Measurements from ENCODE around the gene CATSPER3. TPM values are rescaled to one million over a fixed set of nuclear protein-coding genes. Genes with fewer than 3 reads are reported as not detected.
A peak's percentile ranks its signal among the peaks of the same experiment; 100 is the strongest.

The CATSPER3 gene
- total RNA-seq, 1 experiment from 2014 or later = 0.90 TPM

GRCh38 chr5:135037519-135038204, 70.0 kb downstream of the CATSPER3 start:
- no peak for DNase-seq (ENCODE audit: low spot score)
- no peaks in the 10 kb centered on the region for H3K9me3 ChIP-seq (ENCODE audit: low read depth, low read length, poor library complexity, severe bottlenecking)
- intact Hi-C loops (cut with micrococcal nuclease; ENCODE audit: unreplicated experiment) = no loop called here
- CTCF ChIA-PET = no interaction called here
- no peaks in the 10 kb centered on the region for H3K36me3 ChIP-seq (ENCODE audit: insufficient read depth, low read length, poor library complexity, severe bottlenecking)
- H3K4me1 ChIP-seq (ENCODE audit: insufficient read depth, low read length, poor library complexity, severe bottlenecking) = peaks cover 4% of the 10 kb centered on the region
- no TSS peak for BruUV-seq (replicated peaks)
- POLR2A ChIA-PET (ENCODE audit: low non-redundant PET) = no interaction called here
- H3K4me3 ChIP-seq (ENCODE audit: low read depth, low read length, poor library complexity, severe bottlenecking) = no peak overlapping the region
- TF ChIP-seq CTCF (conservative IDR thresholded peaks at IDR 0.05; ENCODE audit: low read depth, low read length) (no peak), EZH2 (IDR thresholded peaks at IDR 0.05; ENCODE audit: borderline replicate concordance, low read depth, low read length, poor library complexity, severe bottlenecking) (no peak)
- no peak overlapping the region for H3K27ac ChIP-seq (ENCODE audit: low read depth, low read length, poor library complexity, severe bottlenecking)
- H3K27me3 ChIP-seq (replicated peaks; ENCODE audit: insufficient read depth, low read depth, low read length, poor library complexity) = peaks cover 71% of the 10 kb centered on the region

DNA sequence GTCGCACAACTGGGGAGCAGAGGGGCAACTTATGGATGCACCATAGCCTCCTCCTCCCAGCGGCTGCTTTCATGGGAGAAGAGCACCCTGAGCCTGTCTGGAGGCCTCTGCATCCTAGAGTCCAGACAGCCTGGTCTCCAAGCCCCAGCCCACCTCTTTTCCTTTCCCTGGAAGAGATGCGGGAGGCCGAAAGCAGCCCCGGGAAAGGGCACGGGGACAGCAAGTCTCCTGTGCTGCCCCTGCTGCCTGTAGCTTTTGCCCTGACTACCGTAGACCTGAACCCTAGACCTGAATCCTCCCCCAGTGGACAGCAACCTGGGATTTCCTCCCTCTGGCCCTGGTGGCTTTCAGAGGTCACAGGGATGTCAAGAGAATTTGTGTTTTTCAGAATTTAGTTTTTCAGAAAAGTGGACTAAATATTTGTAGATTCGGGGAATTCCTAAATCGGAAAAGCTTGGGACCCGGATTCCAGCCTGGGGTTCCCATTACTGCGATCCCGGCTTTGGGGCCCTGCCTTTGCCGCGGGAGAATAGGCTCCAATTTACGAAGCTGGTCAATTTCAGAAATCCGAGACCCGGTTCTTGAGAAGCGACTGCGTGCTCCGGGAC, 70.6 kb downstream of the CATSPER3 start:
- CTCF ChIA-PET = no interaction called here
- Histone ChIP-seq H3K4me1 (ENCODE audit: insufficient read depth, low read length, poor library complexity, severe bottlenecking) (peaks cover 4% of the 10 kb centered on the region), H3K27me3 (replicated peaks; ENCODE audit: insufficient read depth, low read depth, low read length, poor library complexity) (peaks cover 72% of the 10 kb centered on the region), H3K4me3 (ENCODE audit: low read depth, low read length, poor library complexity, severe bottlenecking) (no peak overlapping the region), H3K27ac (ENCODE audit: low read depth, low read length, poor library complexity, severe bottlenecking) (no peak overlapping the region), H3K9me3 (ENCODE audit: low read depth, low read length, poor library complexity, severe bottlenecking) (no peaks in the 10 kb centered on the region), H3K36me3 (ENCODE audit: insufficient read depth, low read length, poor library complexity, severe bottlenecking) (no peaks in the 10 kb centered on the region)
- POLR2A ChIA-PET (ENCODE audit: low non-redundant PET) = no interaction called here
- BruUV-seq (replicated peaks) = no TSS peak
- intact Hi-C loops (cut with micrococcal nuclease; ENCODE audit: unreplicated experiment) = no loop called here
- no peak for DNase-seq (ENCODE audit: low spot score)
- TF ChIP-seq CTCF (conservative IDR thresholded peaks at IDR 0.05; ENCODE audit: low read depth, low read length) (no peak), EZH2 (IDR thresholded peaks at IDR 0.05; ENCODE audit: borderline replicate concordance, low read depth, low read length, poor library complexity, severe bottlenecking) (no peak)

DNA sequence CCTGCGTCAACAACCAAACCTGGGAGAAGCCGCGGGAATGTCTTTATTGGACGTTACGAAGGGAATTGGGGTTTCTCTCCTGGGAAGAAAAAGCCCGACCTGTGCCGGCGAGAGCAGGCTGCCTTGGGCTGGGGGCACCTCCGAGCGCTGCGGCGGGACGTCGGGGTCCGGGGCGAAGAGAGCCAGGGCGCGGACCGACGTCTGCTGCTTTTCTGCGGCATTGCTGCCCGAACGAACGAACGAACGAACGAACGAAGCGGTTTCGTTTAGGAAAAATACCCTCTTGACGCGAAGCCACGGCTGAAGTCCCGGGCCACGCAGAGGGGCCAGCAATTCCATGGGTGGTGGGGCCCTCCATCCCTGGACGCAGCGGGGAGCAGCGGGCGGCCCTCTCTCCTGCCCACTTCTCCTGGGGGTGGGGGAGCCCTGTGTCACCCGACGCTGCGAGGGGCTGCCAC, 71.1 kb downstream of the CATSPER3 start:
- no peak for DNase-seq (ENCODE audit: low spot score)
- Histone ChIP-seq H3K36me3 (ENCODE audit: insufficient read depth, low read length, poor library complexity, severe bottlenecking) (no peaks in the 10 kb centered on the region), H3K27ac (ENCODE audit: low read depth, low read length, poor library complexity, severe bottlenecking) (no peak overlapping the region), H3K9me3 (ENCODE audit: low read depth, low read length, poor library complexity, severe bottlenecking) (no peaks in the 10 kb centered on the region), H3K4me3 (ENCODE audit: low read depth, low read length, poor library complexity, severe bottlenecking) (peak overlapping the region; percentile 15), H3K27me3 (replicated peaks; ENCODE audit: insufficient read depth, low read depth, low read length, poor library complexity) (peaks cover 74% of the 10 kb centered on the region), H3K4me1 (ENCODE audit: insufficient read depth, low read length, poor library complexity, severe bottlenecking) (peaks cover 4% of the 10 kb centered on the region)
- CTCF ChIA-PET = no interaction called here
- intact Hi-C loops (cut with micrococcal nuclease; ENCODE audit: unreplicated experiment) = no loop called here
- no TSS peak for BruUV-seq (replicated peaks)
- TF ChIP-seq CTCF (conservative IDR thresholded peaks at IDR 0.05; ENCODE audit: low read depth, low read length) (no peak), EZH2 (IDR thresholded peaks at IDR 0.05; ENCODE audit: borderline replicate concordance, low read depth, low read length, poor library complexity, severe bottlenecking) (peak; percentile 79)
- POLR2A ChIA-PET (ENCODE audit: low non-redundant PET) = no interaction called here

Data from A673 (cell line).